ENCODE data around the gene DNAJB7.
"Not testable (repeated sequence)": the region's sequence is repeated elsewhere in the genome, so short reads cannot be mapped to it uniquely, and the experiment has no call there.

DNAJB7 gene

GRCh38 chr22:40862013-40862412, at the start of gene DNAJB7:
Gene DNAJB7 (minus strand): TSS chr22:40862113. CDS start chr22:40861994, 119 bp downstream.
- DNase-seq = no peak

- no peak for DNase-seq
Measured at GRCh38 chr22:40908895-40909294, 47.0 kb upstream of the DNAJB7 start.

- no peak for DNase-seq
Measured at GRCh38 chr22:40904101-40904500, 42.2 kb upstream of the DNAJB7 start.

- peak in 1 of 56 donors; percentile 19 for DNase-seq
Measured at GRCh38 chr22:40898850-40899357, 37.0 kb upstream of the DNAJB7 start.

GRCh38 chr22:40894417-40894816, 32.5 kb upstream of the DNAJB7 start:
- no peak for DNase-seq

- DNase-seq = no peak
Measured at GRCh38 chr22:40890881-40891280, 29.0 kb upstream of the DNAJB7 start.

- DNase-seq = no peak
Measured at GRCh38 chr22:40889116-40889515, 27.2 kb upstream of the DNAJB7 start.

- DNase-seq = no peak
Measured at GRCh38 chr22:40878922-40879321, 17.0 kb upstream of the DNAJB7 start.

GRCh38 chr22:40877488-40877887, 15.6 kb upstream of the DNAJB7 start:
- no peak for DNase-seq

GRCh38 chr22:40876907-40877306, 15.0 kb upstream of the DNAJB7 start:
- no peak for DNase-seq

GRCh38 chr22:40875111-40875510, 13.2 kb upstream of the DNAJB7 start:
- no peak for DNase-seq

GRCh38 chr22:40874016-40874415, 12.1 kb upstream of the DNAJB7 start:
- DNase-seq = no peak

GRCh38 chr22:40868379-40868778, 6.5 kb upstream of the DNAJB7 start:
- DNase-seq = not testable (repeated sequence)

- DNase-seq = no peak
Measured at GRCh38 chr22:40867109-40867508, 5.2 kb upstream of the DNAJB7 start.

GRCh38 chr22:40862537-40862936, 624 bp upstream of the DNAJB7 start:
- no peak for DNase-seq

GRCh38 chr22:40857309-40857855, 4.5 kb downstream of the DNAJB7 start:
- DNase-seq = no peak

GRCh38 chr22:40856513-40857308, 5.2 kb downstream of the DNAJB7 start, which contains the start of the genes ST13 and XPNPEP3:
Gene ST13 (minus strand): TSS chr22:40856639. CDS start chr22:40856540, 99 bp downstream.
Gene XPNPEP3 (plus strand): TSS chr22:40857148. CDS start chr22:40857182, 34 bp downstream.
- DNase-seq = peak; percentile 84 to 99 (median 95)

- peak in 16 of 56 donors; percentile 25 to 71 (median 50) for DNase-seq
Measured at GRCh38 chr22:40855979-40856512, 5.9 kb downstream of the DNAJB7 start.

GRCh38 chr22:40855071-40855978, 6.6 kb downstream of the DNAJB7 start:
- peak in 2 of 56 donors; percentile 5 to 8 for DNase-seq

- no peak for DNase-seq
Measured at GRCh38 chr22:40853961-40854360, 8.0 kb downstream of the DNAJB7 start.

- DNase-seq = no peak
Measured at GRCh38 chr22:40853333-40853732, 8.6 kb downstream of the DNAJB7 start.

Measured in amygdala (tissue), 56 donors.